A549 (cell line): ENCODE results near the gene EPOP.

Source experiments
- EP300 ChIP-seq, 2 experiments: fragments of >200 bp; sonication (Bioruptor Twin); formaldehyde crosslinking; IDR thresholded peaks; 2 replicates in 1 of 2; 3 replicates in 1 of 2; pipeline ENCODE4 v1.6.1; 2016 to 2017
- POLR2A ChIP-seq: IDR thresholded peaks from 2 replicates; pipeline ENCODE4 v1.6.1; 2012; ENCODE audit warnings: mild to moderate bottlenecking, low read length
- RAD21 ChIP-seq, 2 experiments: fragments of >200 bp in 1 of 2; sonication (Bioruptor Twin) in 1 of 2; formaldehyde crosslinking in 1 of 2; IDR thresholded peaks in 1 of 2; conservative IDR thresholded peaks in 1 of 2; 2 replicates in 1 of 2; 3 replicates in 1 of 2; pipeline ENCODE4 v1.6.1; 2012 to 2018; ENCODE audit warnings: inconsistent platforms in 1 of 2
- RCOR1 ChIP-seq: fragments of 150-350 bp; IDR thresholded peaks from 2 replicates; pipeline ENCODE4 v1.6.1; 2014; ENCODE audit warnings: antibody characterized with exemption, low read length, low read depth
- TF ChIP-seq, protein P1 (sequence below): fragments of 450-650 bp; IDR thresholded peaks from 2 replicates; pipeline ENCODE4 v1.6.1; 2014; ENCODE audit warnings: antibody characterized with exemption
- TF ChIP-seq, protein P2 (sequence below): fragments of >200 bp; sonication (Bioruptor Twin); formaldehyde crosslinking; IDR thresholded peaks from 3 replicates; pipeline ENCODE4 v1.5.1; 2016
- TF ChIP-seq, protein P3 (sequence below): IDR thresholded peaks from 2 replicates; pipeline ENCODE4 v1.6.1; 2012; ENCODE audit warnings: low read depth, borderline replicate concordance

DNA sequence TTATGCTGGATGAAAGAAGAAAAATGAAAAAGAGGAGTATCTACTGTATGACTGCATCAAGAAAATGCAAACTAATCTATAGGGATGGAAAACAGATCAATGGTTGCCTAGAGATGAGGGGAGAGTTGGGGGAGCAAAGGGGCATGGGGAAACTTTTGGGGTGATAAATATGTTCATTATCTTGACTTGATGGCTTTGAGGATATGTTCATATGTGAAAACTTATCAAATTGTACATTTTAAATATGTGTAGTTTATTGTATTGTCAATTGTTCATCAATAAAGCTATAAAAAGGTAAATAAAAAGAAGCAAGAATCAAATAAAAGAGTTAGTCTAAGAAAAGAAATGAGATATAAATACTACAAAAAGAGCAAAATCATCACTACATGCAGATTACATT lies 49.3 kb downstream of the EPOP start:
- TF ChIP-seq, protein P1, sequence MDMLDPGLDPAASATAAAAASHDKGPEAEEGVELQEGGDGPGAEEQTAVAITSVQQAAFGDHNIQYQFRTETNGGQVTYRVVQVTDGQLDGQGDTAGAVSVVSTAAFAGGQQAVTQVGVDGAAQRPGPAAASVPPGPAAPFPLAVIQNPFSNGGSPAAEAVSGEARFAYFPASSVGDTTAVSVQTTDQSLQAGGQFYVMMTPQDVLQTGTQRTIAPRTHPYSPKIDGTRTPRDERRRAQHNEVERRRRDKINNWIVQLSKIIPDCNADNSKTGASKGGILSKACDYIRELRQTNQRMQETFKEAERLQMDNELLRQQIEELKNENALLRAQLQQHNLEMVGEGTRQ = no peak
- TF ChIP-seq, protein P2, sequence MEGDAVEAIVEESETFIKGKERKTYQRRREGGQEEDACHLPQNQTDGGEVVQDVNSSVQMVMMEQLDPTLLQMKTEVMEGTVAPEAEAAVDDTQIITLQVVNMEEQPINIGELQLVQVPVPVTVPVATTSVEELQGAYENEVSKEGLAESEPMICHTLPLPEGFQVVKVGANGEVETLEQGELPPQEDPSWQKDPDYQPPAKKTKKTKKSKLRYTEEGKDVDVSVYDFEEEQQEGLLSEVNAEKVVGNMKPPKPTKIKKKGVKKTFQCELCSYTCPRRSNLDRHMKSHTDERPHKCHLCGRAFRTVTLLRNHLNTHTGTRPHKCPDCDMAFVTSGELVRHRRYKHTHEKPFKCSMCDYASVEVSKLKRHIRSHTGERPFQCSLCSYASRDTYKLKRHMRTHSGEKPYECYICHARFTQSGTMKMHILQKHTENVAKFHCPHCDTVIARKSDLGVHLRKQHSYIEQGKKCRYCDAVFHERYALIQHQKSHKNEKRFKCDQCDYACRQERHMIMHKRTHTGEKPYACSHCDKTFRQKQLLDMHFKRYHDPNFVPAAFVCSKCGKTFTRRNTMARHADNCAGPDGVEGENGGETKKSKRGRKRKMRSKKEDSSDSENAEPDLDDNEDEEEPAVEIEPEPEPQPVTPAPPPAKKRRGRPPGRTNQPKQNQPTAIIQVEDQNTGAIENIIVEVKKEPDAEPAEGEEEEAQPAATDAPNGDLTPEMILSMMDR = no peak
- TF ChIP-seq POLR2A (no peak), EP300 (IDR thresholded peaks at IDR 0.05) (no peak), RAD21 (conservative IDR thresholded peaks at IDR 0.05 in 1 of 2, IDR thresholded peaks at IDR 0.05 in 1 of 2) (no peak), RCOR1 (no peak)
- TF ChIP-seq, protein P3, sequence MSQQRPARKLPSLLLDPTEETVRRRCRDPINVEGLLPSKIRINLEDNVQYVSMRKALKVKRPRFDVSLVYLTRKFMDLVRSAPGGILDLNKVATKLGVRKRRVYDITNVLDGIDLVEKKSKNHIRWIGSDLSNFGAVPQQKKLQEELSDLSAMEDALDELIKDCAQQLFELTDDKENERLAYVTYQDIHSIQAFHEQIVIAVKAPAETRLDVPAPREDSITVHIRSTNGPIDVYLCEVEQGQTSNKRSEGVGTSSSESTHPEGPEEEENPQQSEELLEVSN = no peak
